Ishikawa (cell line): Measurements from ENCODE around the gene SERBP1.
A peak's percentile ranks its signal among the peaks of the same experiment; 100 is the strongest.

Source experiments
- CEBPB ChIP-seq: IDR thresholded peaks from 2 replicates; pipeline ENCODE4 v1.6.1; 2012
- CREB1 ChIP-seq: IDR thresholded peaks from 2 replicates; pipeline ENCODE4 v1.6.1; 2012; ENCODE audit warnings: low read depth
- EGR1 ChIP-seq: IDR thresholded peaks from 2 replicates; pipeline ENCODE4 v1.6.1; 2012
- EP300 ChIP-seq: IDR thresholded peaks from 2 replicates; pipeline ENCODE4 v1.6.1; 2012; ENCODE audit warnings: borderline replicate concordance
- FOXM1 ChIP-seq: IDR thresholded peaks from 2 replicates; pipeline ENCODE4 v1.6.1; 2012; ENCODE audit warnings: low read depth, borderline replicate concordance
- NFIC ChIP-seq: IDR thresholded peaks from 2 replicates; pipeline ENCODE4 v1.6.1; 2012
- RAD21 ChIP-seq: IDR thresholded peaks from 2 replicates; pipeline ENCODE4 v1.6.1; 2012; ENCODE audit warnings: low read depth
- TAF1 ChIP-seq: IDR thresholded peaks from 2 replicates; pipeline ENCODE4 v1.6.1; 2012; ENCODE audit warnings: low read depth, mild to moderate bottlenecking
- TCF12 ChIP-seq: IDR thresholded peaks from 2 replicates; pipeline ENCODE4 v1.6.1; 2012; ENCODE audit warnings: low read depth
- TEAD4 ChIP-seq: IDR thresholded peaks from 2 replicates; pipeline ENCODE4 v1.6.1; 2012
- YY1 ChIP-seq: IDR thresholded peaks from 2 replicates; pipeline ENCODE4 v1.6.1; 2012; ENCODE audit warnings: low read depth
- ZBTB7A ChIP-seq: IDR thresholded peaks from 2 replicates; pipeline ENCODE4 v1.6.1; 2012; ENCODE audit warnings: low read depth
- TF ChIP-seq, protein P1 (sequence below): IDR thresholded peaks from 2 replicates; pipeline ENCODE4 v1.6.1; 2012; ENCODE audit warnings: low read depth, mild to moderate bottlenecking
- TF ChIP-seq, protein P2 (sequence below): IDR thresholded peaks from 2 replicates; pipeline ENCODE4 v1.6.1; 2012
- TF ChIP-seq, protein P3 (sequence below): IDR thresholded peaks from 2 replicates; pipeline ENCODE4 v1.6.1; 2012

SERBP1 gene

DNA sequence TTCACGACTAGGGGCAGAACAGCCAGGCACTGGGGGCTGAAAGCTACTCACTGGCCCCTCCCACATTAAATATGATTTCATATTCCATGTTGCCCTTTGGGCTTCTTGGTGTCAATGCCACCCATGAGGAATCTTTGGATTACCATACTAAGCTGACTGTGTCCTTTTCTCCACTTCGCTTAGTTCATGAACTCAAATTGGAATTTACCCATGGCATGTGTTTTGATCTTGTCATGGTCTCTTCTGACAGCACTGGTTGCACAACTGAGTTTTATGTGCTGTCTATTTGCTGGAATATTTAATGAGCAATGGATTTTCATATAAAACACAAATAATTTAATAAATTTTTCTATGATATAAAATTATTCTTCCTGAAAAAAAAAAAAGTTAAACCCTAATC, 59.2 kb downstream of the SERBP1 start:
- TF ChIP-seq EGR1 = no peak
- TF ChIP-seq YY1 = no peak
- TF ChIP-seq, protein P1, sequence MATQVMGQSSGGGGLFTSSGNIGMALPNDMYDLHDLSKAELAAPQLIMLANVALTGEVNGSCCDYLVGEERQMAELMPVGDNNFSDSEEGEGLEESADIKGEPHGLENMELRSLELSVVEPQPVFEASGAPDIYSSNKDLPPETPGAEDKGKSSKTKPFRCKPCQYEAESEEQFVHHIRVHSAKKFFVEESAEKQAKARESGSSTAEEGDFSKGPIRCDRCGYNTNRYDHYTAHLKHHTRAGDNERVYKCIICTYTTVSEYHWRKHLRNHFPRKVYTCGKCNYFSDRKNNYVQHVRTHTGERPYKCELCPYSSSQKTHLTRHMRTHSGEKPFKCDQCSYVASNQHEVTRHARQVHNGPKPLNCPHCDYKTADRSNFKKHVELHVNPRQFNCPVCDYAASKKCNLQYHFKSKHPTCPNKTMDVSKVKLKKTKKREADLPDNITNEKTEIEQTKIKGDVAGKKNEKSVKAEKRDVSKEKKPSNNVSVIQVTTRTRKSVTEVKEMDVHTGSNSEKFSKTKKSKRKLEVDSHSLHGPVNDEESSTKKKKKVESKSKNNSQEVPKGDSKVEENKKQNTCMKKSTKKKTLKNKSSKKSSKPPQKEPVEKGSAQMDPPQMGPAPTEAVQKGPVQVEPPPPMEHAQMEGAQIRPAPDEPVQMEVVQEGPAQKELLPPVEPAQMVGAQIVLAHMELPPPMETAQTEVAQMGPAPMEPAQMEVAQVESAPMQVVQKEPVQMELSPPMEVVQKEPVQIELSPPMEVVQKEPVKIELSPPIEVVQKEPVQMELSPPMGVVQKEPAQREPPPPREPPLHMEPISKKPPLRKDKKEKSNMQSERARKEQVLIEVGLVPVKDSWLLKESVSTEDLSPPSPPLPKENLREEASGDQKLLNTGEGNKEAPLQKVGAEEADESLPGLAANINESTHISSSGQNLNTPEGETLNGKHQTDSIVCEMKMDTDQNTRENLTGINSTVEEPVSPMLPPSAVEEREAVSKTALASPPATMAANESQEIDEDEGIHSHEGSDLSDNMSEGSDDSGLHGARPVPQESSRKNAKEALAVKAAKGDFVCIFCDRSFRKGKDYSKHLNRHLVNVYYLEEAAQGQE = no peak
- no peak for TF ChIP-seq CREB1
- TF ChIP-seq TCF12 = no peak
- TF ChIP-seq, protein P2, sequence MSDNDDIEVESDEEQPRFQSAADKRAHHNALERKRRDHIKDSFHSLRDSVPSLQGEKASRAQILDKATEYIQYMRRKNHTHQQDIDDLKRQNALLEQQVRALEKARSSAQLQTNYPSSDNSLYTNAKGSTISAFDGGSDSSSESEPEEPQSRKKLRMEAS = no peak
- TF ChIP-seq, protein P3, sequence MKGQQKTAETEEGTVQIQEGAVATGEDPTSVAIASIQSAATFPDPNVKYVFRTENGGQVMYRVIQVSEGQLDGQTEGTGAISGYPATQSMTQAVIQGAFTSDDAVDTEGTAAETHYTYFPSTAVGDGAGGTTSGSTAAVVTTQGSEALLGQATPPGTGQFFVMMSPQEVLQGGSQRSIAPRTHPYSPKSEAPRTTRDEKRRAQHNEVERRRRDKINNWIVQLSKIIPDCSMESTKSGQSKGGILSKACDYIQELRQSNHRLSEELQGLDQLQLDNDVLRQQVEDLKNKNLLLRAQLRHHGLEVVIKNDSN = no peak
- no peak for TF ChIP-seq CEBPB
- TF ChIP-seq NFIC = no peak
- TF ChIP-seq FOXM1 = no peak
- TF ChIP-seq EP300 = no peak
- no peak for TF ChIP-seq RAD21
- no peak for TF ChIP-seq ZBTB7A
- TF ChIP-seq TAF1 = no peak
- TF ChIP-seq TEAD4 = no peak

DNA sequence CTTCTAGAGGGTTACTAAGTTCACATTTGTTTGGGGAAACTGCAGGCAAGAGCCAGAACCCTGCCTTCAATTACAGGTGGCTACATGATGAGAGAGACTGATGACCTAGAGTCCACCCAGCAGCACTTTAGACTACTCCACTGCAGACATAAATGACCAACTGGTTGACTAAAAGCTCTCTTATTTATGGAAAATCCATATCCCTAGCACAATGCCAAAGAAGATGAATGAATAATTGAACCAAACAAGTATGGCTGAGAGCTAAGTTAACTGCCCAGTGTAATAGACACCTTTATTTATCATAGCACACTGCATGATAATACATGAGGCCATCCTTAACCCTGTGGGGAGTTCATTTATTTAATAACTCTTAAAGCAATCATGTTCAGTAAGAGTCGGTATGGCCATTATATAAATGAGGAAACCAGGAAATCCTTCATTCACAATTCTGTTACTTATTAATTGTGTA, 62.1 kb downstream of the SERBP1 start:
- TF ChIP-seq FOXM1 (no peak), CEBPB (no peak), YY1 (no peak), TEAD4 (no peak), TCF12 (no peak), EP300 (no peak), TAF1 (no peak), CREB1 (no peak), EGR1 (no peak)
- TF ChIP-seq, protein P2 = no peak
- TF ChIP-seq, protein P3 = no peak
- TF ChIP-seq, protein P1 = no peak

DNA sequence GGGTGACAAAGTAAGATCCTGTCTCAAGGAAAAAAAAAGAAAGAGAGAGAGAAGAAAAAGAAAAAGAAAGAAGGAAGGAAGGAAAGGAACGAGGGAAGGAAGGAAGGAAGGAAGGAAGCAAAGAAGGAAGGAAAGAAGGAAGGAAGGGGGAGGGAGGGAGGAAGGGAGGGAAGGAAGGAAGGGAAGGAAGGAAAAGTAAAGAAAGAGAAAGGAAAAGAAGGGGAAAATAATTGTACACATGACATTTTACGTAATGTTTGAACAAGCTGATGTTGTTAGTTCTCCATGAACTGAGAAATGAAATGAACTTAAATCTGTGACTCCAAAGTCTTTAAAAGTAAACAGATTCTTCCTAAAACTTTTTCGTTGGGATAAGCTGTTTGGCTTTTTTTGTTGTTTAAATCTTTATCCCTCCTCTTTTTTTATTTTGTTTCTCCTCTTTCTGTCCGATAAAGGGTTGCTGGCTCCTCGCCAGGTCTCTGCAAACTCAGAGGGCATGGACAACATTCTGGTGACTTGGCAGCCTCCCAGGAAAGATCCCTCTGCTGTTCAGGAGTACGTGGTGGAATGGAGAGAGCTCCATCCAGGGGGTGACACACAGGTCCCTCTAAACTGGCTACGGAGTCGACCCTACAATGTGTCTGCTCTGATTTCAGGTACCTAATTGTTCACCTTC, 62.7 kb downstream of the SERBP1 start:
- 0 out of 2 replicates have a peak, but pooled peaks have one; percentile 2 for TF ChIP-seq RAD21
- TF ChIP-seq, protein P3 = no peak
- no peak for TF ChIP-seq TCF12
- no peak for TF ChIP-seq CEBPB
- TF ChIP-seq EGR1 = no peak
- peak; percentile 85 for TF ChIP-seq NFIC
- TF ChIP-seq EP300 = no peak

DNA sequence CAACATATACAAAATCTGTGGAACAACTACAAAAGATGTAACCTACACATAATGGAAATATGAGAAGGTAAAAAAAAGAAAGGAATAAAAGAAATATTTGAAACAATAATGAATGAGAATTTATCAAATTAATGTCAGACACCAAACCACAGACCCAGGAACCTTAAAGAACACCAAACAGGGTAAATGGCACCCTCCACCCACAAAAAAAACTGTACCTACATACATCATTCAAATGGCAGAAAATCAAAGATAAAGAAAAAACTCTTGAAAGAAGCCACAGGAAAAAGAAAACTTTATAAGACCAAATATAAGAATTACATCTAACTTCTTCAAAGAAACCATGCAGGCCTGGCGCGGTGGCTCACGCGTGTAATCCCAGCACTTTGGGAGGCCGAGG, 68.6 kb downstream of the SERBP1 start:
- TF ChIP-seq CEBPB = no peak
- TF ChIP-seq, protein P2 = no peak
- TF ChIP-seq TCF12 = no peak
- no peak for TF ChIP-seq EP300
- TF ChIP-seq FOXM1 = no peak
- no peak for TF ChIP-seq RAD21
- no peak for TF ChIP-seq YY1
- TF ChIP-seq TEAD4 = no peak
- TF ChIP-seq, protein P3 = no peak
- no peak for TF ChIP-seq TAF1
- TF ChIP-seq, protein P1 = no peak
- TF ChIP-seq ZBTB7A = no peak
- no peak for TF ChIP-seq CREB1
- no peak for TF ChIP-seq NFIC
- TF ChIP-seq EGR1 = no peak
